ENCODE data around the gene NFKBIZ.

DNA sequence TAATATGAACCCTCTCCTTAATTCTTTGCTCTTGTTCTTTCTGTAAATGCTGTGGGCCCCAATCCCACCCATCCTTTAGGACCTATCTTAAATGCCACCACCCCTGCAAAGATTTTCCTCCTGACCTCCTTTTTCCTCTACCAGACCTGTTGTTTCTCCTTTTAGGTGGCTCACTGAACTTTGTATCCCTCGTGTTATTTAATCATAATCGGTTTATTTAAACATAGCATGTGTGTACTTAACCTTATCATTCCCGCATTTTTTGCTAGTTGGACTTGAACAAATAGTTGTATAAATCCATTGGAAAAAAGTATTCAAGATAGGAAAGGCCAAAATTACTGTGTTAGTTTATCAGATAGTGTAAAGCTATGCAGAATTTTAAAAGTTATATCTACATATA, 988 bp upstream of the NFKBIZ start:
- TF ChIP-seq, protein P1, sequence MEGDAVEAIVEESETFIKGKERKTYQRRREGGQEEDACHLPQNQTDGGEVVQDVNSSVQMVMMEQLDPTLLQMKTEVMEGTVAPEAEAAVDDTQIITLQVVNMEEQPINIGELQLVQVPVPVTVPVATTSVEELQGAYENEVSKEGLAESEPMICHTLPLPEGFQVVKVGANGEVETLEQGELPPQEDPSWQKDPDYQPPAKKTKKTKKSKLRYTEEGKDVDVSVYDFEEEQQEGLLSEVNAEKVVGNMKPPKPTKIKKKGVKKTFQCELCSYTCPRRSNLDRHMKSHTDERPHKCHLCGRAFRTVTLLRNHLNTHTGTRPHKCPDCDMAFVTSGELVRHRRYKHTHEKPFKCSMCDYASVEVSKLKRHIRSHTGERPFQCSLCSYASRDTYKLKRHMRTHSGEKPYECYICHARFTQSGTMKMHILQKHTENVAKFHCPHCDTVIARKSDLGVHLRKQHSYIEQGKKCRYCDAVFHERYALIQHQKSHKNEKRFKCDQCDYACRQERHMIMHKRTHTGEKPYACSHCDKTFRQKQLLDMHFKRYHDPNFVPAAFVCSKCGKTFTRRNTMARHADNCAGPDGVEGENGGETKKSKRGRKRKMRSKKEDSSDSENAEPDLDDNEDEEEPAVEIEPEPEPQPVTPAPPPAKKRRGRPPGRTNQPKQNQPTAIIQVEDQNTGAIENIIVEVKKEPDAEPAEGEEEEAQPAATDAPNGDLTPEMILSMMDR (conservative IDR thresholded peaks at IDR 0.05 in 1 of 2, IDR thresholded peaks at IDR 0.05 in 1 of 2; ENCODE audit: low read depth in 1 of 2, low read length in 2 of 2): no peak
- TF ChIP-seq EZH2 (IDR thresholded peaks at IDR 0.05; ENCODE audit: low read length, missing control alignments): no peak
